K562 (cell line): ENCODE measurements around the gene ZBTB20. TPM values are rescaled to one million over a fixed set of nuclear protein-coding genes. Genes with fewer than 3 reads are reported as not detected.

Source experiments
- AFF1 ChIP-seq, 2 experiments: fragments of 450-650 bp; IDR thresholded peaks; 2 replicates each; pipeline ENCODE4 v1.6.1; 2018; ENCODE audit warnings: mild to moderate bottlenecking in 2 of 2, low read depth in 1 of 2; ENCODE audit not compliant: partially characterized antibody in 2 of 2
- FOXK1 ChIP-seq: sonication (generic); formaldehyde crosslinking; IDR thresholded peaks from 2 replicates; pipeline ENCODE4 v1.8.0; 2022; ENCODE audit warnings: missing genetic modification reagents, mild to moderate bottlenecking, borderline replicate concordance
- polyA plus RNA-seq, 8 experiments: library from polyadenylated mRNA; depleted of rRNA in 4 of 8; stranded (reverse) in 5 of 8; unstranded in 3 of 8; fragments of >200 nt; fragmentation: Nextera tagmentation in 2 of 8; fragmentation: Illumina TruSeq in 1 of 8; extraction: Ambion mirVana in 2 of 8; extraction: Trizol in 1 of 8; gene quantifications; 2 replicates each; pipeline versions ENCODE4 v1.2.1 to v1.2.3, GENCODE V29; 2011 to 2014; ENCODE audit warnings: inconsistent platforms in 1 of 8, missing spikeins in 1 of 8
- total RNA-seq, 7 experiments: library from RNA; depleted of rRNA in 6 of 7; stranded (reverse); fragments of >200 nt in 6 of 7; fragmentation: Illumina TruSeq in 2 of 7; extraction: Trizol in 2 of 7; gene quantifications; 2 replicates each; pipeline versions ENCODE4 v1.2.1 to v1.2.3, GENCODE V29; 2011 to 2021; ENCODE audit warnings: low replicate concordance in 1 of 7
- TF ChIP-seq, protein P1 (sequence below): fragments of 450-650 bp; IDR thresholded peaks from 2 replicates; pipeline ENCODE4 v1.6.1; 2016; ENCODE audit warnings: mild to moderate bottlenecking, moderate library complexity

The ZBTB20 gene
- total and polyA plus RNA-seq, 9 of the 15 experiments (the other 6 are each of a cell fraction or from before 2014, with no cell fraction given), result 0.17 to 1.7 (median 0.45) TPM

DNA sequence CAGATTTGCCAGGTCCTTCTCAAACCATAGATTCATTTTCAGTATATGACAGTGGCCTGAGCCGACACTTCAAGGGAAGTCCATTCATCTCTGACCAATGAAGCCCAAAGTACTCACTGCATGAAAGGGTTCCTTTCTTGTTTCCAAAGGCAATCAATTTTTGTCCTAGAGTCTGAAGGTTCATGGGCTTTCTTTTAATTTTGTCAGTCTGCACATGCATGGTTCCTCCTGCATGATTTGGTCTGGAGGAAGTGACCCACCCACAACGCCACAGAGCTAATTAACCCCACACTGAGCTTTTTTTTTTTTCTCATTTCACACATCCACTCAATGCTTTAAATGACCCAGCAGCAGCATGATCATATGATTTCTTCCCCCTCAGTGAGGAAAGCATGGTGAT, 636.9 kb downstream of the ZBTB20 start (continued):
- TF ChIP-seq, protein P1, sequence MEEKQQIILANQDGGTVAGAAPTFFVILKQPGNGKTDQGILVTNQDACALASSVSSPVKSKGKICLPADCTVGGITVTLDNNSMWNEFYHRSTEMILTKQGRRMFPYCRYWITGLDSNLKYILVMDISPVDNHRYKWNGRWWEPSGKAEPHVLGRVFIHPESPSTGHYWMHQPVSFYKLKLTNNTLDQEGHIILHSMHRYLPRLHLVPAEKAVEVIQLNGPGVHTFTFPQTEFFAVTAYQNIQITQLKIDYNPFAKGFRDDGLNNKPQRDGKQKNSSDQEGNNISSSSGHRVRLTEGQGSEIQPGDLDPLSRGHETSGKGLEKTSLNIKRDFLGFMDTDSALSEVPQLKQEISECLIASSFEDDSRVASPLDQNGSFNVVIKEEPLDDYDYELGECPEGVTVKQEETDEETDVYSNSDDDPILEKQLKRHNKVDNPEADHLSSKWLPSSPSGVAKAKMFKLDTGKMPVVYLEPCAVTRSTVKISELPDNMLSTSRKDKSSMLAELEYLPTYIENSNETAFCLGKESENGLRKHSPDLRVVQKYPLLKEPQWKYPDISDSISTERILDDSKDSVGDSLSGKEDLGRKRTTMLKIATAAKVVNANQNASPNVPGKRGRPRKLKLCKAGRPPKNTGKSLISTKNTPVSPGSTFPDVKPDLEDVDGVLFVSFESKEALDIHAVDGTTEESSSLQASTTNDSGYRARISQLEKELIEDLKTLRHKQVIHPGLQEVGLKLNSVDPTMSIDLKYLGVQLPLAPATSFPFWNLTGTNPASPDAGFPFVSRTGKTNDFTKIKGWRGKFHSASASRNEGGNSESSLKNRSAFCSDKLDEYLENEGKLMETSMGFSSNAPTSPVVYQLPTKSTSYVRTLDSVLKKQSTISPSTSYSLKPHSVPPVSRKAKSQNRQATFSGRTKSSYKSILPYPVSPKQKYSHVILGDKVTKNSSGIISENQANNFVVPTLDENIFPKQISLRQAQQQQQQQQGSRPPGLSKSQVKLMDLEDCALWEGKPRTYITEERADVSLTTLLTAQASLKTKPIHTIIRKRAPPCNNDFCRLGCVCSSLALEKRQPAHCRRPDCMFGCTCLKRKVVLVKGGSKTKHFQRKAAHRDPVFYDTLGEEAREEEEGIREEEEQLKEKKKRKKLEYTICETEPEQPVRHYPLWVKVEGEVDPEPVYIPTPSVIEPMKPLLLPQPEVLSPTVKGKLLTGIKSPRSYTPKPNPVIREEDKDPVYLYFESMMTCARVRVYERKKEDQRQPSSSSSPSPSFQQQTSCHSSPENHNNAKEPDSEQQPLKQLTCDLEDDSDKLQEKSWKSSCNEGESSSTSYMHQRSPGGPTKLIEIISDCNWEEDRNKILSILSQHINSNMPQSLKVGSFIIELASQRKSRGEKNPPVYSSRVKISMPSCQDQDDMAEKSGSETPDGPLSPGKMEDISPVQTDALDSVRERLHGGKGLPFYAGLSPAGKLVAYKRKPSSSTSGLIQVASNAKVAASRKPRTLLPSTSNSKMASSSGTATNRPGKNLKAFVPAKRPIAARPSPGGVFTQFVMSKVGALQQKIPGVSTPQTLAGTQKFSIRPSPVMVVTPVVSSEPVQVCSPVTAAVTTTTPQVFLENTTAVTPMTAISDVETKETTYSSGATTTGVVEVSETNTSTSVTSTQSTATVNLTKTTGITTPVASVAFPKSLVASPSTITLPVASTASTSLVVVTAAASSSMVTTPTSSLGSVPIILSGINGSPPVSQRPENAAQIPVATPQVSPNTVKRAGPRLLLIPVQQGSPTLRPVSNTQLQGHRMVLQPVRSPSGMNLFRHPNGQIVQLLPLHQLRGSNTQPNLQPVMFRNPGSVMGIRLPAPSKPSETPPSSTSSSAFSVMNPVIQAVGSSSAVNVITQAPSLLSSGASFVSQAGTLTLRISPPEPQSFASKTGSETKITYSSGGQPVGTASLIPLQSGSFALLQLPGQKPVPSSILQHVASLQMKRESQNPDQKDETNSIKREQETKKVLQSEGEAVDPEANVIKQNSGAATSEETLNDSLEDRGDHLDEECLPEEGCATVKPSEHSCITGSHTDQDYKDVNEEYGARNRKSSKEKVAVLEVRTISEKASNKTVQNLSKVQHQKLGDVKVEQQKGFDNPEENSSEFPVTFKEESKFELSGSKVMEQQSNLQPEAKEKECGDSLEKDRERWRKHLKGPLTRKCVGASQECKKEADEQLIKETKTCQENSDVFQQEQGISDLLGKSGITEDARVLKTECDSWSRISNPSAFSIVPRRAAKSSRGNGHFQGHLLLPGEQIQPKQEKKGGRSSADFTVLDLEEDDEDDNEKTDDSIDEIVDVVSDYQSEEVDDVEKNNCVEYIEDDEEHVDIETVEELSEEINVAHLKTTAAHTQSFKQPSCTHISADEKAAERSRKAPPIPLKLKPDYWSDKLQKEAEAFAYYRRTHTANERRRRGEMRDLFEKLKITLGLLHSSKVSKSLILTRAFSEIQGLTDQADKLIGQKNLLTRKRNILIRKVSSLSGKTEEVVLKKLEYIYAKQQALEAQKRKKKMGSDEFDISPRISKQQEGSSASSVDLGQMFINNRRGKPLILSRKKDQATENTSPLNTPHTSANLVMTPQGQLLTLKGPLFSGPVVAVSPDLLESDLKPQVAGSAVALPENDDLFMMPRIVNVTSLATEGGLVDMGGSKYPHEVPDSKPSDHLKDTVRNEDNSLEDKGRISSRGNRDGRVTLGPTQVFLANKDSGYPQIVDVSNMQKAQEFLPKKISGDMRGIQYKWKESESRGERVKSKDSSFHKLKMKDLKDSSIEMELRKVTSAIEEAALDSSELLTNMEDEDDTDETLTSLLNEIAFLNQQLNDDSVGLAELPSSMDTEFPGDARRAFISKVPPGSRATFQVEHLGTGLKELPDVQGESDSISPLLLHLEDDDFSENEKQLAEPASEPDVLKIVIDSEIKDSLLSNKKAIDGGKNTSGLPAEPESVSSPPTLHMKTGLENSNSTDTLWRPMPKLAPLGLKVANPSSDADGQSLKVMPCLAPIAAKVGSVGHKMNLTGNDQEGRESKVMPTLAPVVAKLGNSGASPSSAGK, result no peak
- TF ChIP-seq AFF1 (IDR thresholded peaks at IDR 0.05; ENCODE audit: low read depth in 1 of 2, partially characterized antibody in 2 of 2) (no peak), FOXK1 (no peak)
